K562 (cell line): Measurements from ENCODE around the gene MAB21L2. TPM values are rescaled to one million over a fixed set of nuclear protein-coding genes. Genes with fewer than 3 reads are reported as not detected.

Source experiments
- ATAC-seq: fragments of 200-7000 bp; cut with Tn5 transposase; 3 replicates; pipeline ENCODE4 v1.9.1; 2020; ENCODE audit warnings: moderate library complexity
- BruUV-seq: library from RNA; stranded (reverse); fragments of 400-500 nt; replicated peaks from 2 replicates; lab custom pipeline; 2021; lab: Mats Ljungman, UMichigan
- CTCF ChIA-PET: fragments of 300-600 bp; formaldehyde crosslinking; extraction: SDS; loops from one replicate; lab custom pipeline; 2021; ENCODE audit warnings: low intra/inter-chr PET ratio; lab: Yijun Ruan, JAX
- POLR2A ChIA-PET: fragments of 300-600, 350-650 bp; sonication (Branson Sonifier 250); formaldehyde crosslinking; extraction: SDS; loops from one replicate; lab custom pipeline; 2021; ENCODE audit warnings: antibody characterized with exemption, inconsistent platforms; lab: Yijun Ruan, JAX
- DNase-seq, 4 experiments: peaks; one replicate each; pipeline versions ENCODE4 v3.0.0 to v3.0.0-alpha.2; 2011 to 2018; ENCODE audit warnings: low spot score in 3 of 4, mixed read lengths in 3 of 4; ENCODE audit errors: extremely low read depth in 1 of 4
- FAIRE-seq: peaks from 2 replicates; lab custom pipeline; 2011; peaks lifted over from hg19 to GRCh38; lab: Jason Lieb, UNC
- H2AFZ ChIP-seq: 2 replicates; pipeline ENCODE4 v1.6.0; 2011; ENCODE audit warnings: low read depth, low read length, control low read depth, inconsistent platforms
- H3K27ac ChIP-seq: fragments of 200-600 bp; 3 replicates; pipeline ENCODE4 v1.8.0; 2011; ENCODE audit warnings: low read depth, mild to moderate bottlenecking, control low read depth, inconsistent platforms, low read length, moderate library complexity, mixed read lengths; ENCODE audit errors: extremely low read depth
- H3K27me3 ChIP-seq, 2 experiments: fragments of 300-600 bp in 1 of 2; 2 replicates in 1 of 2; 3 replicates in 1 of 2; pipeline versions ENCODE4 v1.6.0 to v1.8.0; 2011; ENCODE audit warnings: inconsistent platforms in 2 of 2, low read length in 2 of 2, mild to moderate bottlenecking in 1 of 2, mixed read lengths in 1 of 2, moderate library complexity in 1 of 2; ENCODE audit not compliant: control insufficient read depth in 2 of 2, insufficient read depth in 2 of 2
- H3K36me3 ChIP-seq: fragments of 300-600 bp; 3 replicates; pipeline ENCODE4 v1.8.0; 2011; ENCODE audit warnings: mild to moderate bottlenecking, low read length, inconsistent platforms; ENCODE audit not compliant: control insufficient read depth, insufficient read depth
- H3K4me1 ChIP-seq, 2 experiments: fragments of 200-600 bp in 1 of 2; replicated peaks in 1 of 2; 2 replicates in 1 of 2; 3 replicates in 1 of 2; pipeline versions ENCODE4 v1.5.1 to v1.8.0; 2011; ENCODE audit warnings: inconsistent platforms in 2 of 2, low read length in 2 of 2, mild to moderate bottlenecking in 1 of 2, mixed read lengths in 1 of 2, moderate library complexity in 1 of 2; ENCODE audit not compliant: control insufficient read depth in 2 of 2, insufficient read depth in 2 of 2
- H3K4me2 ChIP-seq: 2 replicates; pipeline ENCODE4 v1.6.1; 2011; ENCODE audit warnings: low read length, control low read depth, inconsistent platforms, mixed read lengths; ENCODE audit not compliant: insufficient read depth
- H3K4me3 ChIP-seq: fragments of 200-600 bp; sonication (generic), shearing (Covaris generic); 2 replicates; pipeline ENCODE4 v1.5.1; 2016; ENCODE audit warnings: control low read depth, inconsistent platforms
- H3K79me2 ChIP-seq: fragments of 200-600 bp; 3 replicates; pipeline ENCODE4 v1.8.0; 2011; ENCODE audit warnings: low read length, inconsistent platforms; ENCODE audit not compliant: control insufficient read depth, insufficient read depth
- H3K9ac ChIP-seq, 2 experiments: 2 replicates each; pipeline versions ENCODE4 v1.6.0 to v1.6.1; 2011; ENCODE audit warnings: low read depth in 2 of 2, low read length in 2 of 2, control low read depth in 1 of 2, inconsistent platforms in 1 of 2, mild to moderate bottlenecking in 1 of 2, mixed read lengths in 1 of 2; ENCODE audit not compliant: insufficient read depth in 1 of 2
- H3K9me1 ChIP-seq: one replicate; pipeline ENCODE4 v1.6.0; 2011; ENCODE audit warnings: inconsistent platforms, mild to moderate bottlenecking, low read length, moderate library complexity; ENCODE audit not compliant: control insufficient read depth, insufficient read depth
- H3K9me3 ChIP-seq: replicated peaks from 2 replicates; pipeline ENCODE4 v1.5.1; 2011; ENCODE audit warnings: low read depth, low read length, inconsistent platforms; ENCODE audit not compliant: control insufficient read depth, insufficient read depth
- H4K20me1 ChIP-seq: replicated peaks from 2 replicates; pipeline ENCODE4 v1.6.1; 2011; ENCODE audit warnings: low read length, inconsistent platforms, mixed read lengths; ENCODE audit not compliant: control insufficient read depth, insufficient read depth
- ARID1B ChIP-seq: fragments of 450-650 bp; IDR thresholded peaks from 2 replicates; pipeline ENCODE4 v1.6.1; 2016; ENCODE audit warnings: antibody characterized with exemption, mild to moderate bottlenecking, inconsistent platforms
- CEBPG ChIP-seq, 3 experiments: fragments of 200-800 bp in 1 of 3; sonication (Bioruptor generic) in 1 of 3; sonication (generic) in 1 of 3; formaldehyde crosslinking in 1 of 3; IDR thresholded peaks in 2 of 3; conservative IDR thresholded peaks in 1 of 3; 2 replicates each; pipeline versions ENCODE4 v1.6.1 to v1.8.0; 2016 to 2022; ENCODE audit warnings: missing compliant biosample characterization in 2 of 3, missing genetic modification characterization in 2 of 3, mild to moderate bottlenecking in 1 of 3, missing genetic modification reagents in 1 of 3
- DACH1 ChIP-seq: fragments of 450-650 bp; IDR thresholded peaks from 2 replicates; pipeline ENCODE4 v1.6.1; 2018; ENCODE audit not compliant: partially characterized antibody
- FOSL1 ChIP-seq: fragments of 200-800 bp; sonication (Bioruptor generic); conservative IDR thresholded peaks from 2 replicates; pipeline ENCODE4 v1.6.1; 2016; ENCODE audit warnings: missing genetic modification characterization, missing compliant biosample characterization
- FOXM1 ChIP-seq, 2 experiments: fragments of 450-650 bp in 1 of 2; sonication (generic) in 1 of 2; formaldehyde crosslinking in 1 of 2; IDR thresholded peaks; 2 replicates each; pipeline versions ENCODE4 v1.6.1 to v1.9.0; 2017 to 2022; ENCODE audit warnings: low read depth in 2 of 2, mild to moderate bottlenecking in 2 of 2, missing genetic modification reagents in 1 of 2, moderate library complexity in 1 of 2
- HMBOX1 ChIP-seq: sonication (generic); IDR thresholded peaks from 2 replicates; pipeline ENCODE4 v1.6.1; 2016
- JUND ChIP-seq, 2 experiments: IDR thresholded peaks; 2 replicates in 1 of 2; 3 replicates in 1 of 2; pipeline ENCODE4 v1.6.1; 2011; ENCODE audit warnings: borderline replicate concordance in 2 of 2, low read depth in 2 of 2, low read length in 2 of 2, improper control_type of control experiment in 1 of 2, missing biosample characterization in 1 of 2, missing genetic modification characterization in 1 of 2, missing genetic modification reagents in 1 of 2
- MAFG ChIP-seq: fragments of 450-650 bp; conservative IDR thresholded peaks from 2 replicates; pipeline ENCODE4 v1.6.1; 2016; ENCODE audit warnings: missing genetic modification characterization, missing compliant biosample characterization
- MEIS2 ChIP-seq: fragments of 450-650 bp; IDR thresholded peaks from 2 replicates; pipeline ENCODE4 v1.6.1; 2014; ENCODE audit warnings: mild to moderate bottlenecking; ENCODE audit not compliant: partially characterized antibody
- MYBL2 ChIP-seq, 2 experiments: fragments of 450-650 bp in 1 of 2; sonication (generic) in 1 of 2; formaldehyde crosslinking in 1 of 2; IDR thresholded peaks; 2 replicates each; pipeline versions ENCODE4 v1.6.1 to v1.8.1; 2017 to 2022; ENCODE audit warnings: borderline replicate concordance in 1 of 2, inconsistent platforms in 1 of 2, low read depth in 1 of 2, mild to moderate bottlenecking in 1 of 2, missing genetic modification reagents in 1 of 2, moderate library complexity in 1 of 2
- NONO ChIP-seq, 2 experiments: fragments of 200-400 bp in 1 of 2; fragments of 450-650 bp in 1 of 2; formaldehyde crosslinking in 1 of 2; IDR thresholded peaks; 2 replicates each; pipeline ENCODE4 v1.6.1; 2017; ENCODE audit warnings: low read depth in 2 of 2, mild to moderate bottlenecking in 2 of 2, moderate library complexity in 2 of 2, low read length in 1 of 2
- NR2C1 ChIP-seq, 2 experiments: fragments of 450-650 bp; IDR thresholded peaks; 2 replicates each; pipeline ENCODE4 v1.6.1; 2017; ENCODE audit warnings: mild to moderate bottlenecking in 2 of 2, antibody characterized with exemption in 1 of 2, inconsistent platforms in 1 of 2, missing compliant biosample characterization in 1 of 2, missing genetic modification characterization in 1 of 2
- RAD51 ChIP-seq: fragments of 450-650 bp; IDR thresholded peaks from 2 replicates; pipeline ENCODE4 v1.7.1; 2016; ENCODE audit warnings: low read depth, mild to moderate bottlenecking, borderline replicate concordance
- RBM17 ChIP-seq: fragments of 200-400 bp; formaldehyde crosslinking; IDR thresholded peaks from 2 replicates; pipeline ENCODE4 v1.6.1; 2017; ENCODE audit warnings: low read depth, mild to moderate bottlenecking, low read length, borderline replicate concordance
- ZNF316 ChIP-seq: fragments of 450-650 bp; IDR thresholded peaks from 2 replicates; pipeline ENCODE4 v1.6.1; 2016
- WGBS: fragments of 100-300 bp; shearing (Covaris generic); methylation state at CpG from one replicate; pipeline ENCODE4 v1.1.6; 2016; ENCODE audit warnings: low coverage, mixed read lengths; ENCODE audit not compliant: insufficient coverage; ENCODE audit errors: missing lambda C conversion rate; 5-methylcytosine and 5-hydroxymethylcytosine counted together
- in situ Hi-C: fragments of 300-500 bp; cut with MboI; formaldehyde crosslinking; loops from 4 replicates; pipeline ENCODE4 v1.15.0; 2018; ENCODE audit warnings: inconsistent platforms, mixed read lengths
- intact Hi-C: fragments of 100-400 bp; cut with micrococcal nuclease; formaldehyde crosslinking; loops from 2 replicates; pipeline ENCODE4 v1.14.2; 2022
- polyA plus RNA-seq, 8 experiments: library from polyadenylated mRNA; depleted of rRNA in 4 of 8; stranded (reverse) in 5 of 8; unstranded in 3 of 8; fragments of >200 nt; fragmentation: Nextera tagmentation in 2 of 8; fragmentation: Illumina TruSeq in 1 of 8; extraction: Ambion mirVana in 2 of 8; extraction: Trizol in 1 of 8; gene quantifications; 2 replicates each; pipeline versions ENCODE4 v1.2.1 to v1.2.3, GENCODE V29; 2011 to 2014; ENCODE audit warnings: inconsistent platforms in 1 of 8, missing spikeins in 1 of 8
- total RNA-seq, 7 experiments: library from RNA; depleted of rRNA in 6 of 7; stranded (reverse); fragments of >200 nt in 6 of 7; fragmentation: Illumina TruSeq in 2 of 7; extraction: Trizol in 2 of 7; gene quantifications; 2 replicates each; pipeline versions ENCODE4 v1.2.1 to v1.2.3, GENCODE V29; 2011 to 2021; ENCODE audit warnings: low replicate concordance in 1 of 7
- TF ChIP-seq, protein P1 (sequence below): fragments of 450-650 bp; IDR thresholded peaks from 2 replicates; pipeline ENCODE4 v1.6.1; 2016; ENCODE audit warnings: mild to moderate bottlenecking

MAB21L2 gene
- total and polyA plus RNA-seq, 9 of the 15 experiments (the other 6 are each of a cell fraction or from before 2014, with no cell fraction given): not detected

GRCh38 chr4:150569384-150569987, 12.5 kb upstream of the MAB21L2 start:
- peaks cover 3% of the 10 kb centered on the region for H3K9me3 ChIP-seq
- CTCF ChIA-PET: no interaction called here
- FAIRE-seq: peak; percentile 60
- peak; percentile 16 for TF ChIP-seq DACH1
- peak; percentile 15 for TF ChIP-seq MEIS2
- TF ChIP-seq HMBOX1: peak; percentile 49
- TF ChIP-seq FOXM1 (IDR thresholded peaks at IDR 0.05; ENCODE audit: low read depth): peak; percentile 57; the same call in 1 of the 2 replicates
- no peak for TF ChIP-seq FOXM1 (CRISPR knock-in tag; IDR thresholded peaks at IDR 0.05; ENCODE audit: low read depth)
- TF ChIP-seq FOSL1: peak; percentile 42; the same call in 1 of the 2 replicates
- TF ChIP-seq MAFG: peak; percentile 90
- TF ChIP-seq NR2C1 (IDR thresholded peaks at IDR 0.05): no peak
- no peak for TF ChIP-seq NR2C1 (tag; IDR thresholded peaks at IDR 0.05)
- no peak for TF ChIP-seq RAD51
- TF ChIP-seq, protein P1, sequence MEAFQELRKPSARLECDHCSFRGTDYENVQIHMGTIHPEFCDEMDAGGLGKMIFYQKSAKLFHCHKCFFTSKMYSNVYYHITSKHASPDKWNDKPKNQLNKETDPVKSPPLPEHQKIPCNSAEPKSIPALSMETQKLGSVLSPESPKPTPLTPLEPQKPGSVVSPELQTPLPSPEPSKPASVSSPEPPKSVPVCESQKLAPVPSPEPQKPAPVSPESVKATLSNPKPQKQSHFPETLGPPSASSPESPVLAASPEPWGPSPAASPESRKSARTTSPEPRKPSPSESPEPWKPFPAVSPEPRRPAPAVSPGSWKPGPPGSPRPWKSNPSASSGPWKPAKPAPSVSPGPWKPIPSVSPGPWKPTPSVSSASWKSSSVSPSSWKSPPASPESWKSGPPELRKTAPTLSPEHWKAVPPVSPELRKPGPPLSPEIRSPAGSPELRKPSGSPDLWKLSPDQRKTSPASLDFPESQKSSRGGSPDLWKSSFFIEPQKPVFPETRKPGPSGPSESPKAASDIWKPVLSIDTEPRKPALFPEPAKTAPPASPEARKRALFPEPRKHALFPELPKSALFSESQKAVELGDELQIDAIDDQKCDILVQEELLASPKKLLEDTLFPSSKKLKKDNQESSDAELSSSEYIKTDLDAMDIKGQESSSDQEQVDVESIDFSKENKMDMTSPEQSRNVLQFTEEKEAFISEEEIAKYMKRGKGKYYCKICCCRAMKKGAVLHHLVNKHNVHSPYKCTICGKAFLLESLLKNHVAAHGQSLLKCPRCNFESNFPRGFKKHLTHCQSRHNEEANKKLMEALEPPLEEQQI: peak; percentile 51; the same call in 1 of the 2 replicates
- 0 out of 2 replicates have a peak, but pooled peaks have one; percentile 19 for TF ChIP-seq JUND (IDR thresholded peaks at IDR 0.05; ENCODE audit: borderline replicate concordance, low read depth, low read length)
- no peak for TF ChIP-seq JUND (tag; IDR thresholded peaks at IDR 0.05; ENCODE audit: borderline replicate concordance, low read depth, low read length)
- no peak for TF ChIP-seq RBM17
- TF ChIP-seq ARID1B: peak; percentile 39; the same call in 1 of the 2 replicates
- no peak for TF ChIP-seq CEBPG (CRISPR knock-in tag; IDR thresholded peaks at IDR 0.05)
- TF ChIP-seq CEBPG (tag; conservative IDR thresholded peaks at IDR 0.05 in 1 of 2, IDR thresholded peaks at IDR 0.05 in 1 of 2): peak in 1 of 2 experiments; percentile 41; a peak in 1 of 4 replicates
- peak; percentile 42; the same call in 1 of the 2 replicates for TF ChIP-seq MYBL2 (IDR thresholded peaks at IDR 0.05; ENCODE audit: low read depth)
- no peak for TF ChIP-seq MYBL2 (CRISPR knock-in tag; IDR thresholded peaks at IDR 0.05; ENCODE audit: borderline replicate concordance)
- no peak for TF ChIP-seq NONO (IDR thresholded peaks at IDR 0.05; ENCODE audit: low read depth in 2 of 2, low read length in 1 of 2)
- TF ChIP-seq ZNF316: peak; percentile 97

More at GRCh38 chr4:150569384-150569987, 12.5 kb upstream of the MAB21L2 start:
- ATAC-seq (peak; percentile 34; the same call in 2 of the 3 replicates), DNase-seq (peak in 2 of 4 experiments; percentile 54 to 62)
- peak overlapping the region; percentile 20; the same call in 2 of the 3 replicates for H3K27ac ChIP-seq
- peaks cover 0 to 56% of the 10 kb centered on the region in 2 experiments; a peak in 4 of 5 replicates for H3K4me1 ChIP-seq
- no peaks in the 10 kb centered on the region for H3K9me1 ChIP-seq
- no peak overlapping the region for H3K4me3 ChIP-seq
- no TSS peak for BruUV-seq
- in situ Hi-C loops (no loop called here), intact Hi-C loops (no loop called here)
- H3K9ac ChIP-seq: no peak overlapping the region
- H3K27me3 ChIP-seq: no peaks in the 10 kb centered on the region
- POLR2A ChIA-PET: interaction anchor here (1.2 kb wide), 1 partner anchor 28 kb away, joined by 3 read pairs; no protein-coding TSS in a partner anchor
- no peak overlapping the region for H2AFZ ChIP-seq
- no peak overlapping the region for H3K4me2 ChIP-seq
- no peaks in the 10 kb centered on the region for H3K79me2 ChIP-seq
- H4K20me1 ChIP-seq: no peaks in the 10 kb centered on the region
- WGBS: 26% methylated on average over 5 of the region's 5 CpGs
- H3K36me3 ChIP-seq: no peaks in the 10 kb centered on the region; the same call in 1 of the 3 replicates
